T-helper 1 cell treated with Interleukin-12 subunit alpha and Interleukin-12 subunit beta and Interleukin-4 antibody, amounts not matched to agents 30 ng/mL and 1 ng/mL, for 36 hours (primary cell): ENCODE data around the gene FASN. TPM values are rescaled to one million over a fixed set of nuclear protein-coding genes. Genes with fewer than 3 reads are reported as not detected.

ENCODE experiments used
- intact Hi-C: fragments of 100-400 bp; cut with micrococcal nuclease; formaldehyde crosslinking; loops from one replicate; pipeline ENCODE4 v1.15.1; 2024
- total RNA-seq: library from RNA; stranded (reverse); gene quantifications from 2 replicates; pipeline ENCODE4 v1.2.3, GENCODE V29; 2022

The FASN gene
- total RNA-seq, 1 donor from 2014 or later = 185 TPM

- intact Hi-C loops = no loop called here
These were observed 8.1 kb downstream of the FASN start for GRCh38 chr17:82089723-82090548.

GRCh38 chr17:82088838-82089722, 9.0 kb downstream of the FASN start:
- intact Hi-C loops = no loop called here

- intact Hi-C loops = no loop called here
These were observed 9.8 kb downstream of the FASN start for GRCh38 chr17:82087961-82088837.

- intact Hi-C loops = no loop called here
These were observed 10.8 kb downstream of the FASN start for GRCh38 chr17:82086941-82087906.

GRCh38 chr17:82085931-82086764, 11.9 kb downstream of the FASN start:
- intact Hi-C loops = no loop called here

- intact Hi-C loops = no loop called here
These were observed 12.8 kb downstream of the FASN start for GRCh38 chr17:82085031-82085861.

- intact Hi-C loops = no loop called here
These were observed 13.5 kb downstream of the FASN start for GRCh38 chr17:82084373-82085030.

GRCh38 chr17:82083533-82084359, 14.3 kb downstream of the FASN start:
- intact Hi-C loops = no loop called here

GRCh38 chr17:82083009-82083408, 15.0 kb downstream of the FASN start:
- intact Hi-C loops = no loop called here

- intact Hi-C loops = no loop called here
These were observed 15.6 kb downstream of the FASN start for GRCh38 chr17:82082456-82082855.

GRCh38 chr17:82081966-82082365, 16.1 kb downstream of the FASN start:
- intact Hi-C loops = no loop called here

- intact Hi-C loops = no loop called here
These were observed 16.5 kb downstream of the FASN start for GRCh38 chr17:82081546-82081945.

- intact Hi-C loops = no loop called here
These were observed 17.1 kb downstream of the FASN start for GRCh38 chr17:82080789-82081464.

- intact Hi-C loops = no loop called here
These were observed 17.8 kb downstream of the FASN start for GRCh38 chr17:82080048-82080788.

GRCh38 chr17:82079001-82079677, 18.9 kb downstream of the FASN start:
- intact Hi-C loops = no loop called here
